ENCODE data around the gene ANKRD40.

GRCh38 chr17:50676065-50676975 lies 31.4 kb downstream of the ANKRD40 start:
- TF ChIP-seq YY1 (IDR thresholded peaks at IDR 0.05; ENCODE audit: insufficient read depth, insufficient read length) = no peak
- no peak for TF ChIP-seq ZNF274 (IDR thresholded peaks at IDR 0.05; ENCODE audit: low read depth, low read length)
